ENCODE measurements around the gene CDH5. TPM values are rescaled to one million over a fixed set of nuclear protein-coding genes. Genes with fewer than 3 reads are reported as not detected.

Gene CDH5, protein sequence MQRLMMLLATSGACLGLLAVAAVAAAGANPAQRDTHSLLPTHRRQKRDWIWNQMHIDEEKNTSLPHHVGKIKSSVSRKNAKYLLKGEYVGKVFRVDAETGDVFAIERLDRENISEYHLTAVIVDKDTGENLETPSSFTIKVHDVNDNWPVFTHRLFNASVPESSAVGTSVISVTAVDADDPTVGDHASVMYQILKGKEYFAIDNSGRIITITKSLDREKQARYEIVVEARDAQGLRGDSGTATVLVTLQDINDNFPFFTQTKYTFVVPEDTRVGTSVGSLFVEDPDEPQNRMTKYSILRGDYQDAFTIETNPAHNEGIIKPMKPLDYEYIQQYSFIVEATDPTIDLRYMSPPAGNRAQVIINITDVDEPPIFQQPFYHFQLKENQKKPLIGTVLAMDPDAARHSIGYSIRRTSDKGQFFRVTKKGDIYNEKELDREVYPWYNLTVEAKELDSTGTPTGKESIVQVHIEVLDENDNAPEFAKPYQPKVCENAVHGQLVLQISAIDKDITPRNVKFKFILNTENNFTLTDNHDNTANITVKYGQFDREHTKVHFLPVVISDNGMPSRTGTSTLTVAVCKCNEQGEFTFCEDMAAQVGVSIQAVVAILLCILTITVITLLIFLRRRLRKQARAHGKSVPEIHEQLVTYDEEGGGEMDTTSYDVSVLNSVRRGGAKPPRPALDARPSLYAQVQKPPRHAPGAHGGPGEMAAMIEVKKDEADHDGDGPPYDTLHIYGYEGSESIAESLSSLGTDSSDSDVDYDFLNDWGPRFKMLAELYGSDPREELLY
- total RNA-seq (2016; rRNA removed; fragmentation: Illumina TruSeq; extraction: Trizol) = 0.34 and 0.71 TPM in 2 replicates
- not detected in 2 replicates for total RNA-seq (2016; cell fraction: cytosol; rRNA removed; fragmentation: Illumina TruSeq; extraction: Trizol; ENCODE audit: low read depth)
- total RNA-seq (2016; cell fraction: insoluble cytoplasmic fraction; rRNA removed; fragmentation: Illumina TruSeq; extraction: Trizol) = 0.37 and 0.46 TPM in 2 replicates
- 0.15 and 0.24 TPM in 2 replicates for total RNA-seq (2016; cell fraction: membrane; rRNA removed; fragmentation: Illumina TruSeq; extraction: Trizol)
- 0.53 and 0.99 TPM in 2 replicates for total RNA-seq (2016; cell fraction: nucleus; rRNA removed; fragmentation: Illumina TruSeq; extraction: Trizol)
- polyA plus RNA-seq (2011; rRNA removed) = 1.0 and 1.1 TPM in 2 replicates
- polyA plus RNA-seq (2011; cell fraction: cytosol; rRNA removed) = 0.85 and 1.1 TPM in 2 replicates
- 0.78 and 1.3 TPM in 2 replicates for polyA plus RNA-seq (2011; cell fraction: nucleus; rRNA removed)
- 0.63 and 2.2 TPM in 2 replicates for polyA plus RNA-seq (2012)
- polyA plus RNA-seq (2016; cell fraction: cytosol; fragmentation: Illumina TruSeq; extraction: Trizol; ENCODE audit: low read depth) = 0.03 and 0.07 TPM in 2 replicates
- 0.11 and 0.25 TPM in 2 replicates for polyA plus RNA-seq (2016; cell fraction: insoluble cytoplasmic fraction; fragmentation: Illumina TruSeq; extraction: Trizol; ENCODE audit: low read depth)
- polyA plus RNA-seq (2016; cell fraction: membrane; fragmentation: Illumina TruSeq; extraction: Trizol; ENCODE audit: low read depth) = 0.09 and 0.19 TPM in 2 replicates
- polyA plus RNA-seq (2016; cell fraction: nucleus; fragmentation: Illumina TruSeq; extraction: Trizol; ENCODE audit: insufficient read depth, low read depth) = 0.67 and 0.83 TPM in 2 replicates
- polyA minus RNA-seq (2011; rRNA and poly(A)+ RNA removed; ENCODE audit: low replicate concordance) = 1.8 and 2.9 TPM in 2 replicates
- 0.35 and 1.8 TPM in 2 replicates for polyA minus RNA-seq (2011; cell fraction: cytosol; rRNA and poly(A)+ RNA removed)
- 0.99 and 3.0 TPM in 2 replicates for polyA minus RNA-seq (2011; cell fraction: nucleus; rRNA and poly(A)+ RNA removed)
- Bru-seq, nascent RNA = percentile 8 among the genes with signal in this experiment
- BruChase-seq, experiment 1, labeled RNA remaining after a 6-hour chase = percentile 3 among the genes with signal in this experiment
- BruChase-seq, experiment 2, labeled RNA remaining after a 2-hour chase = percentile 10 among the genes with signal in this experiment
- long read RNA-seq, experiment 1 = 0 reads
- long read RNA-seq, experiment 2 = 0 reads

DNA sequence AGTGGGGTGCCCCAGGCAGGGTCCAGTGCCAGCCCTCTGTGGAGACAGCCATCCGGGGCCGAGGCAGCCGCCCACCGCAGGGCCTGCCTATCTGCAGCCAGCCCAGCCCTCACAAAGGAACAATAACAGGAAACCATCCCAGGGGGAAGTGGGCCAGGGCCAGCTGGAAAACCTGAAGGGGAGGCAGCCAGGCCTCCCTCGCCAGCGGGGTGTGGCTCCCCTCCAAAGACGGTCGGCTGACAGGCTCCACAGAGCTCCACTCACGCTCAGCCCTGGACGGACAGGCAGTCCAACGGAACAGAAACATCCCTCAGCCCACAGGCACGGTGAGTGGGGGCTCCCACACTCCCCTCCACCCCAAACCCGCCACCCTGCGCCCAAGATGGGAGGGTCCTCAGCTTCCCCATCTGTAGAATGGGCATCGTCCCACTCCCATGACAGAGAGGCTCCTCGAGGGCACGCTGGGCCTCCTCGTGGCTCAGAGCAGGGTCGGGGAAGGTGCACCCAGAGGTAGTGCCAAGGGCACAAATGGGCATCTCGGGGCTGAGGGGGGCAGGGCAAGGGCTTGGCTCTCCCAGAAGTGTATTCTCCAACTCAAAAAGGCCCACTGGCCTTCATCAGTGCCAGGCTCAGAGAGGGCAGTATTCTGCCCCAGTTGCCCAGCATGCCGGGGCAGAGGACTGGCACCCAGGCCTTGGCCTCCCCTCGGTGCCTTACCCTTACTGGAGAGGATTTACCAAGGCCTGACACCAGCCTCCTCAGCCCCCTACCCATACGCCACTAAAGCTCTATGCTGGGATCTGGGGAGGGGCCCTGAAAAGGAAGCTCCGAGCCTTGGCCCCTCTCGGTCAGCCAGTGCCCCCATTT is at the start of gene CDH5:
Gene CDH5 (plus strand): TSS at position 259 of the 867 bp plus-strand sequence. CDS start 12,647 bp downstream, outside the sequence.
- Histone ChIP-seq H3K4me3 (replicated peaks in 1 of 3; ENCODE audit: insufficient read depth in 1 of 3, low read depth in 2 of 3, low read length in 3 of 3) (no peak within 1 kb of the TSS), H3K4me2 (ENCODE audit: low read depth, low read length) (no peak within 1 kb of the TSS), H4K20me1 (ENCODE audit: insufficient read depth, low read length) (no peaks in the 10 kb centered on the region), H3K36me3 (replicated peaks in 1 of 2; ENCODE audit: control insufficient read depth in 1 of 2, insufficient read depth in 2 of 2, low read length in 2 of 2) (no peaks in the 10 kb centered on the region), H3K79me2 (ENCODE audit: insufficient read depth, low read length) (no peaks in the 10 kb centered on the region), H3K9me3 (ENCODE audit: low read length) (no peaks in the 10 kb centered on the region), H2AFZ (ENCODE audit: low read length) (no peak within 1 kb of the TSS), H3K27me3 (ENCODE audit: control insufficient read depth in 1 of 2, insufficient read depth in 2 of 2, low read length in 2 of 2) (peaks cover 14 to 49% of the 10 kb centered on the region in 2 experiments; a peak in 4 of 5 replicates), H3K9ac (ENCODE audit: insufficient read depth, low read depth, low read length) (no peak within 1 kb of the TSS), H3K27ac (ENCODE audit: extremely low read length, insufficient read depth, low read length) (no peak within 1 kb of the TSS), H3K4me1 (ENCODE audit: insufficient read depth, low read length) (peaks cover 36% of the 10 kb centered on the region)
- in situ Hi-C loops (cut with HindIII; ENCODE audit: extremely low pct_ligation_motif_present, low pct_unique_long_range_greater_than_20kb) = no loop called here
- no peak for ATAC-seq
- TF ChIP-seq ZNF629 (CRISPR knock-in tag; conservative IDR thresholded peaks at IDR 0.05) (peak; percentile 88), ZNF761 (CRISPR knock-in tag; conservative IDR thresholded peaks at IDR 0.05) (no peak), MYC (CRISPR knock-in tag; IDR thresholded peaks at IDR 0.05; ENCODE audit: borderline replicate concordance) (no peak), ZNF768 (CRISPR knock-in tag; IDR thresholded peaks at IDR 0.05) (peak; percentile 95)
- no TSS peak for BruUV-seq (replicated peaks)
- intact Hi-C loops (cut with micrococcal nuclease; ENCODE audit: unreplicated experiment) = no loop called here
- no peak for DNase-seq (ENCODE audit: low spot score)
- WGBS (ENCODE audit: low lambda C conversion rate) = 15% methylated on average over 21 of the region's 25 CpGs
- ChIA-PET CTCF (ENCODE audit: low intra/inter-chr PET ratio, low total read pairs) (no interaction called here), POLR2A (no interaction called here)
- FAIRE-seq = no peak

Measured in HepG2 (cell line).